GM21390 (cell line): ENCODE measurements around the gene OGFOD2.
A peak's percentile ranks its signal among the peaks of the same experiment; 100 is the strongest.

Source experiments
- ATAC-seq: cut with Tn5 transposase; IDR thresholded peaks from one replicate; pipeline ENCODE4 v1.9.1; 2021; ENCODE audit not compliant: unreplicated experiment

Gene OGFOD2

GRCh38 chr12:122951406-122951805 is 23.6 kb upstream of the OGFOD2 start:
- no peak for ATAC-seq

- ATAC-seq, result peak; percentile 77
Observed at GRCh38 chr12:122951979-122952892, 22.8 kb upstream of the OGFOD2 start.

GRCh38 chr12:122955156-122955555 is 19.9 kb upstream of the OGFOD2 start:
- no peak for ATAC-seq

DNA sequence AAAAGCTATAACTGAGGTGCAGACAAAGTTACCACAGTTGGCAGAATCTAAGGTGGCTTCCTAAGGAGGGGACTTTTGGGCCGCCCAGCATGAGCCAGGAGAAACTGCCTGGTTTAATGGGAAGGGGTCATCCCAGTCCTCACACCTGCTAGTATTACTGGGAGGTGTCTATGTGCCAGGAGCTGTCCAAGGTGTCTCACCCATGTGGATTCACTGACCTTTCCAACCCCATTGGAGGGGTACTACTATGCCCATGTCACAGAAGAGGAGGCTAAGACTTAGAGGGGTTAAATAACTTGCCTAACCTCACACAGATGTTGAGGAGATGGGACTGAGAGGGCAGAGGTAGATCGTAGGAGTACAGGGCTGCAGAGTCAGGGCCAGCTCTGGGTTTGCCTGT is 19.0 kb upstream of the OGFOD2 start:
- no peak for ATAC-seq

DNA sequence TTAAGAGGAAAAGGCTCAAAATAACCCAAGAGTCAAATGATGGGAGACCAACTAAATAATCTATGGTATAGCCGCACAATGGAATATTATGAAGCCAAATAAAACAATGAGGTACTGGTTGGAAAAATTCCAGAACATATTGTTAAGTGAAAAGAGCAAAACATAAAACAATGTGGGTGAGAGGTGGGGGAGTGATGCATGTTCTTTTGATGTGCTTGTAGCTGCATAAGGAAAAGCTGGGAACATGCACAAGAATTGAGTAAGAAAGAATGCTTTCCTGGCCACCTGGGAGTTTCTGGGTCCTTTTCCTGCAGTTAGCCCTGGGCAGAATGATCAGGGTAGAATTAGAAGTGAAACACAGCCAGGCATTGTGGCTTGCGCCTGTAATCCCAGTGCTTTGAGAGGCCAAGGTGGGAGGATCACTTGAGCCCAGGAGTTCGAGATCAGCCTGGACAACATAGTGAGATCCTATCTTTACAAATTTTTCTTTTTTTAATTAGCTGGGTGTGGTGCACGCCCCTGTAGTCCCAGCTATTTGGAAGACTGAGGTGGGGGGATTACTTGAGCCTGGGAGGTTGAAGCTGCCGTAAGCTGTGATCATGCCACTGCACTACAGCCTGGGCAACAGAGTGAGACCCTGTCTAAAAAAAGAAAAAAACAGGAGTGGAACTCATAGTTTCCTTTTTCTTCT is 16.7 kb upstream of the OGFOD2 start:
- ATAC-seq, result no peak

GRCh38 chr12:122959566-122960192 is 15.4 kb upstream of the OGFOD2 start:
- ATAC-seq, result no peak

GRCh38 chr12:122960193-122960569 is 14.9 kb upstream of the OGFOD2 start:
- no peak for ATAC-seq

DNA sequence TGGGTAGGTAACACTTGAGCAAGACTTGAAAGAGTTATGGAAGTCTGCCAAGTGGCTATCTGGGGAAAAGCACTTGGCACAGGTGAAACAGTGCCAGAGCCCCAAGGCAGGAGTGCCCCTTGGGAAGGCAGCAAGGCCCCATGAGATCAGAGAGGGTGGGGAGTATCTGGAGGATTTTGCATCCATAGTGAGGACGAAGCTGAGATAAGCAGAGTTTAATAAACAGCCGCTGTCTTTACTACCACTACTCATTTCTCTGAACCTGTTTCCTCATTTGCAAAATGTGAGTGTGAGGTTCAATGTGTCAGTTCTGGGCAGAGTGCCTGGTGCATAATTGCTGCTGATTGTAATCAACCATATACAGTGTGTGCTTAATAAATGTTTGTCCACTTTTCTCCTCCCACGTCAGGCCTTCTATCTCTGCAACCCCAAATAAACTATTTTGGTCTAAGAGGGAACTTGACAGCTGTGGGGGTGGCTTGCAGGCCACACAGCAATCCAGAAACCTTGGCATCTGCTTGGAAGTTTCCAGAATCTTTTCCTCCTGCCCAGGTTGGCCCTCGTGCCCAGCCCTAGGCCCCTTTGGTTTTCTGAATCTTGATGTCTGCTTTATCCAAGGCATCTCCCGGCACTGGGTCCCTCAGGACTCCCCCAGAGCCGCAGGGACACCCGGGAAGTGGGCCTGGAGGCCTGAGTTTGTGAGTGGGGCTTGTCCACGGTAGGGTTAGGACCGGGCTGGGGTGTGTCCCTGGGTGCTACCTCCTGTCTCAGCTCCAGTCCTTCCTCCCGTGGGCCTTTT is 13.3 kb upstream of the OGFOD2 start:
- ATAC-seq, result no peak

DNA sequence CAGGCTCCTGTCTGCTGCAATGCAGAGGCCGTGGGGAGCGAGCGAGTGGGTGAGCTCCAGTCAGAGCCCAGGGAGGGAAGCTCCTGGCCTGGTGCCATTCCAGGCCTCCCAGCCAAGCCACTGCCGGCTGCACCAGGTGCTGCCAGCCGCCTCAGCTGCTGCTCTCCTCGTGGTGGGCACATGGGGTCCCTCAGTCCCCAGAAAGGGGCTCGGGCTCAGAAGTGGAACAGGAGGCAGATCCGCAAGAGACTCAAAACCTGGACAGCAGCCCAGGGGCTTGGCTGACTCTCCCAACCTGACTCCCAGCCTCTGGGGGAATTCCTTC is 11.1 kb upstream of the OGFOD2 start:
- ATAC-seq, result no peak

GRCh38 chr12:122964439-122965257 is 10.4 kb upstream of the OGFOD2 start:
- ATAC-seq, result no peak

- ATAC-seq, result no peak
Observed at GRCh38 chr12:122965321-122965751, 9.7 kb upstream of the OGFOD2 start.

GRCh38 chr12:122965851-122966742 is 8.9 kb upstream of the OGFOD2 start, which contains the start of gene ABCB9:
ABCB9 (minus strand) TSS chr12:122966463; CDS start chr12:122960235, 6,228 bp downstream.
- ATAC-seq, result peak; percentile 73

- peak; percentile 2 for ATAC-seq
Observed at GRCh38 chr12:122966743-122967550, 8.1 kb upstream of the OGFOD2 start.

- ATAC-seq, result no peak
Observed at GRCh38 chr12:122968104-122968503, 6.9 kb upstream of the OGFOD2 start.

- ATAC-seq, result no peak
Observed at GRCh38 chr12:122969676-122970075, 5.4 kb upstream of the OGFOD2 start.

GRCh38 chr12:122974274-122974891 is 661 bp upstream of the OGFOD2 start:
- peak; percentile 75 for ATAC-seq

GRCh38 chr12:122975790-122976647 is 975 bp downstream of the OGFOD2 start:
- ATAC-seq, result no peak
